Stimulated activated CD8-positive, alpha-beta memory T cell treated with anti-CD3 and anti-CD28 coated beads, Interleukin-12 subunit alpha, Interleukin-12 subunit beta, amount 100 ng/mL, for 4 hours (primary cell): ENCODE results near the gene PORCN.
"Not testable (repeated sequence)": the region's sequence is repeated elsewhere in the genome, so short reads cannot be mapped to it uniquely, and the experiment has no call there.

Experiments used
- DNase-seq: peaks from one replicate; pipeline ENCODE4 v3.0.0-alpha.2; 2020; ENCODE audit warnings: low read depth

Gene PORCN

GRCh38 chrX:48512371-48512935, 3.7 kb downstream of the PORCN start:
- no peak for DNase-seq

GRCh38 chrX:48513670-48514069, 4.9 kb downstream of the PORCN start:
- no peak for DNase-seq

GRCh38 chrX:48514126-48514806, 5.5 kb downstream of the PORCN start:
- DNase-seq = no peak

- DNase-seq = no peak
Observed at GRCh38 chrX:48514868-48515460, 6.2 kb downstream of the PORCN start.

GRCh38 chrX:48515842-48516241, 7.0 kb downstream of the PORCN start:
- DNase-seq = no peak

GRCh38 chrX:48516285-48516684, 7.5 kb downstream of the PORCN start:
- DNase-seq = no peak

- DNase-seq = no peak
Observed at GRCh38 chrX:48516987-48517386, 8.2 kb downstream of the PORCN start.

GRCh38 chrX:48519481-48519880, 10.7 kb downstream of the PORCN start:
- not testable (repeated sequence) for DNase-seq

GRCh38 chrX:48520455-48520854, 11.7 kb downstream of the PORCN start:
- no peak for DNase-seq

GRCh38 chrX:48520976-48521352, 12.2 kb downstream of the PORCN start:
- no peak for DNase-seq

- DNase-seq = peak; percentile 77
Observed at GRCh38 chrX:48521353-48522243, 12.8 kb downstream of the PORCN start, which contains the start of gene EBP. TSS of gene EBP (plus strand) at chrX:48521808. CDS start at chrX:48523772, 1,964 bp downstream.

GRCh38 chrX:48522291-48522690, 13.5 kb downstream of the PORCN start:
- no peak for DNase-seq

- no peak for DNase-seq
Observed at GRCh38 chrX:48523682-48524081, 14.9 kb downstream of the PORCN start.

GRCh38 chrX:48525853-48526252, 17.1 kb downstream of the PORCN start:
- DNase-seq = not testable (repeated sequence)

GRCh38 chrX:48530736-48531135, 21.9 kb downstream of the PORCN start:
- no peak for DNase-seq

- no peak for DNase-seq
Observed at GRCh38 chrX:48531358-48531959, 22.7 kb downstream of the PORCN start.

GRCh38 chrX:48532161-48532560, 23.4 kb downstream of the PORCN start:
- DNase-seq = no peak

GRCh38 chrX:48533165-48533564, 24.4 kb downstream of the PORCN start:
- no peak for DNase-seq

GRCh38 chrX:48538641-48539344, 30.0 kb downstream of the PORCN start:
- no peak for DNase-seq

- DNase-seq = peak; percentile 91
Observed at GRCh38 chrX:48539345-48540027, 30.7 kb downstream of the PORCN start, which contains the start of gene TBC1D25. TSS of gene TBC1D25 (plus strand) at chrX:48539714. CDS start at chrX:48539798, 84 bp downstream.

GRCh38 chrX:48540028-48540375, 31.2 kb downstream of the PORCN start:
- no peak for DNase-seq
